HepG2 (cell line): ENCODE results near the gene POLR3H. TPM values are rescaled to one million over a fixed set of nuclear protein-coding genes. Genes with fewer than 3 reads are reported as not detected.

ENCODE experiments used
- ATAC-seq: fragments of 200-7000 bp; cut with Tn5 transposase; 3 replicates; pipeline ENCODE4 v1.9.1; 2020; ENCODE audit warnings: mild to moderate bottlenecking, moderate library complexity
- BruUV-seq: library from RNA; stranded (reverse); fragments of 400-500 nt; replicated peaks from 2 replicates; lab custom pipeline; 2021; lab: Mats Ljungman, UMichigan
- CTCF ChIA-PET: fragments of 300-600 bp; formaldehyde crosslinking; extraction: SDS; loops from one replicate; lab custom pipeline; 2021; ENCODE audit warnings: low total read pairs, inconsistent platforms, low intra/inter-chr PET ratio; lab: Yijun Ruan, JAX
- POLR2A ChIA-PET: fragments of 350-600 bp; sonication (Branson Sonifier 250); formaldehyde crosslinking; loops from one replicate; lab custom pipeline; 2020; ENCODE audit warnings: antibody characterized with exemption, inconsistent platforms; lab: Yijun Ruan, JAX
- DNase-seq: peaks from one replicate; pipeline ENCODE4 v3.0.0-alpha.2; 2015; ENCODE audit warnings: low spot score
- FAIRE-seq: peaks from 3 replicates; lab custom pipeline; 2011; peaks lifted over from hg19 to GRCh38; lab: Jason Lieb, UNC
- H2AFZ ChIP-seq: one replicate; pipeline ENCODE4 v1.6.1; 2011; ENCODE audit warnings: low read length, inconsistent platforms
- H3K27ac ChIP-seq: fragments of 300-600 bp; 3 replicates; pipeline ENCODE4 v1.8.0; 2011; ENCODE audit warnings: mixed run types, mild to moderate bottlenecking, mixed read lengths, low read length, inconsistent platforms; ENCODE audit not compliant: insufficient read depth; ENCODE audit errors: extremely low read length
- H3K27me3 ChIP-seq, 2 experiments: fragments of 200-600 bp in 1 of 2; 2 replicates in 1 of 2; 3 replicates in 1 of 2; pipeline versions ENCODE4 v1.6.0 to v1.8.0; 2011; ENCODE audit warnings: low read length in 2 of 2, mild to moderate bottlenecking in 2 of 2, moderate library complexity in 2 of 2, inconsistent platforms in 1 of 2; ENCODE audit not compliant: insufficient read depth in 2 of 2, control insufficient read depth in 1 of 2
- H3K36me3 ChIP-seq, 2 experiments: fragments of 200-600 bp in 1 of 2; replicated peaks in 1 of 2; 2 replicates in 1 of 2; 3 replicates in 1 of 2; pipeline versions ENCODE4 v1.5.1 to v1.8.0; 2011; ENCODE audit warnings: low read length in 2 of 2, inconsistent platforms in 1 of 2; ENCODE audit not compliant: insufficient read depth in 2 of 2, control insufficient read depth in 1 of 2
- H3K4me1 ChIP-seq: 2 replicates; pipeline ENCODE4 v1.5.1; 2012; ENCODE audit warnings: low read length, inconsistent platforms; ENCODE audit not compliant: insufficient read depth
- H3K4me2 ChIP-seq: 2 replicates; pipeline ENCODE4 v1.6.0; 2011; ENCODE audit warnings: low read depth, low read length, inconsistent platforms
- H3K4me3 ChIP-seq, 3 experiments: fragments of 200-600 bp in 1 of 3; sonication (generic), shearing (Covaris generic) in 1 of 3; replicated peaks in 1 of 3; 2 replicates each; pipeline ENCODE4 v1.5.1; 2011 to 2016; ENCODE audit warnings: low read length in 3 of 3, inconsistent platforms in 2 of 3, low read depth in 2 of 3, mild to moderate bottlenecking in 2 of 3, control low read depth in 1 of 3, mixed read lengths in 1 of 3; ENCODE audit not compliant: insufficient read depth in 1 of 3
- H3K79me2 ChIP-seq: one replicate; pipeline ENCODE4 v1.6.1; 2011; ENCODE audit warnings: low read length, inconsistent platforms; ENCODE audit not compliant: insufficient read depth
- H3K9ac ChIP-seq: 2 replicates; pipeline ENCODE4 v1.6.0; 2011; ENCODE audit warnings: mild to moderate bottlenecking, low read depth, low read length, inconsistent platforms; ENCODE audit not compliant: insufficient read depth
- H3K9me3 ChIP-seq: 2 replicates; pipeline ENCODE4 v1.5.1; 2012; ENCODE audit warnings: mild to moderate bottlenecking, low read length
- H4K20me1 ChIP-seq: 2 replicates; pipeline ENCODE4 v1.6.0; 2011; ENCODE audit warnings: inconsistent platforms, mild to moderate bottlenecking, low read length, moderate library complexity; ENCODE audit not compliant: insufficient read depth
- ARHGAP35 ChIP-seq: sonication (generic); formaldehyde crosslinking; IDR thresholded peaks from 2 replicates; pipeline ENCODE4 v1.9.0; 2022; ENCODE audit warnings: mild to moderate bottlenecking, inconsistent platforms, moderate library complexity, missing genetic modification reagents, borderline replicate concordance
- GTF2F1 ChIP-seq: fragments of 150-350 bp; IDR thresholded peaks from 2 replicates; pipeline ENCODE4 v1.6.1; 2014; ENCODE audit warnings: low read length
- PRPF4 ChIP-seq: fragments of 200-400 bp; formaldehyde crosslinking; IDR thresholded peaks from 2 replicates; pipeline ENCODE4 v1.6.1; 2016; ENCODE audit warnings: low read length, low read depth; ENCODE audit not compliant: poor library complexity, severe bottlenecking
- ZNF468 ChIP-seq: sonication (generic); formaldehyde crosslinking; IDR thresholded peaks from 2 replicates; pipeline ENCODE4 v1.8.0; 2022; ENCODE audit warnings: mild to moderate bottlenecking, moderate library complexity, missing genetic modification reagents
- WGBS: methylation state at CpG from one replicate; pipeline ENCODE4 v1.1.6; 2017; ENCODE audit warnings: low lambda C conversion rate; 5-methylcytosine and 5-hydroxymethylcytosine counted together
- in situ Hi-C: cut with HindIII; loops from 2 replicates; pipeline ENCODE4 v1.10.0; 2017; ENCODE audit warnings: low pct_unique_long_range_greater_than_20kb; ENCODE audit not compliant: extremely low pct_ligation_motif_present
- intact Hi-C: fragments of 100-400 bp; cut with micrococcal nuclease; formaldehyde crosslinking; loops from one replicate; pipeline ENCODE4 v1.10.0; 2022; ENCODE audit not compliant: unreplicated experiment
- polyA plus RNA-seq, 8 experiments: library from polyadenylated mRNA; depleted of rRNA in 3 of 8; stranded (reverse) in 7 of 8; unstranded in 1 of 8; fragments of >200 nt; fragmentation: Illumina TruSeq in 4 of 8; extraction: Trizol in 4 of 8; gene quantifications; 2 replicates each; pipeline versions ENCODE4 v1.2.1 to v1.2.3, GENCODE V29; 2011 to 2016; ENCODE audit warnings: low read depth in 4 of 8, missing spikeins in 1 of 8, mixed read lengths in 1 of 8; ENCODE audit not compliant: insufficient read depth in 1 of 8
- total RNA-seq, 5 experiments: library from RNA; depleted of rRNA; stranded (reverse); fragments of >200 nt; fragmentation: Illumina TruSeq; extraction: Trizol; gene quantifications; 2 replicates each; pipeline ENCODE4 v1.2.3, GENCODE V29; 2016; ENCODE audit warnings: low read depth in 1 of 5
- TF ChIP-seq, protein P1 (sequence below): sonication (generic); formaldehyde crosslinking; IDR thresholded peaks from 2 replicates; pipeline ENCODE4 v1.4.0; 2020; ENCODE audit warnings: missing genetic modification reagents, mild to moderate bottlenecking, borderline replicate concordance
- TF ChIP-seq, protein P2 (sequence below): sonication (generic); formaldehyde crosslinking; IDR thresholded peaks from 2 replicates; pipeline ENCODE4 v1.5.1; 2020; ENCODE audit warnings: mild to moderate bottlenecking, missing genetic modification reagents, moderate library complexity
- TF ChIP-seq, protein P3 (sequence below): sonication (generic); formaldehyde crosslinking; IDR thresholded peaks from 2 replicates; pipeline ENCODE4 v1.4.0; 2020; ENCODE audit warnings: missing genetic modification reagents

Gene POLR3H
- total and polyA plus RNA-seq, 2 of the 13 experiments (the other 11 are each of a cell fraction or from before 2014, with no cell fraction given): 10.3 to 28.6 TPM

DNA sequence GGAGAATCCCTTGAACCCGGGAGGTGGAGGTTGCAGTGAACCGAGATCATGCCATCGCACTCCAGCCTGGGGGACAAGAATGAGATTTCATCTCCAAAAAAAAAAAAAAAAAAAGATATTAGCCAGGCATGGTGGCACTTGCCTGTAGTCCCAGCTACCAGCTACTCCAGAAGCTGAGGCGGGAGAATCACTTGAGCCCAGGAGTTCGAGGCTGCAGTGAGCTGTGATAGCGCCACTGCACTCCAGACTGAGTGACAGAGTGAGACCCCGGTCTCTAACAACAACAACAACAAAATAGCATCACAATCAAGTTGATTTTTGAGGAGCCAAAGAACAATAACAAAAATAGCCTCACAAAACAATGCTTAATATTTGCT is 43.1 kb upstream of the POLR3H start (continued):
- TF ChIP-seq, protein P1, sequence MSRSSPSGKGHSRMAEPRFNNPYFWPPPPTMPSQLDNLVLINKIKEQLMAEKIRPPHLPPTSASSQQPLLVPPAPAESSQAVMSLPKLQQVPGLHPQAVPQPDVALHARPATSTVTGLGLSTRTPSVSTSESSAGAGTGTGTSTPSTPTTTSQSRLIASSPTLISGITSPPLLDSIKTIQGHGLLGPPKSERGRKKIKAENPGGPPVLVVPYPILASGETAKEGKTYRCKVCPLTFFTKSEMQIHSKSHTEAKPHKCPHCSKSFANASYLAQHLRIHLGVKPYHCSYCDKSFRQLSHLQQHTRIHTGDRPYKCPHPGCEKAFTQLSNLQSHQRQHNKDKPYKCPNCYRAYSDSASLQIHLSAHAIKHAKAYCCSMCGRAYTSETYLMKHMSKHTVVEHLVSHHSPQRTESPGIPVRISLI (CRISPR knock-in tag): peak; percentile 29; the same call in 1 of the 2 replicates
- no peak for TF ChIP-seq ZNF468 (CRISPR knock-in tag)
- TF ChIP-seq, protein P2, sequence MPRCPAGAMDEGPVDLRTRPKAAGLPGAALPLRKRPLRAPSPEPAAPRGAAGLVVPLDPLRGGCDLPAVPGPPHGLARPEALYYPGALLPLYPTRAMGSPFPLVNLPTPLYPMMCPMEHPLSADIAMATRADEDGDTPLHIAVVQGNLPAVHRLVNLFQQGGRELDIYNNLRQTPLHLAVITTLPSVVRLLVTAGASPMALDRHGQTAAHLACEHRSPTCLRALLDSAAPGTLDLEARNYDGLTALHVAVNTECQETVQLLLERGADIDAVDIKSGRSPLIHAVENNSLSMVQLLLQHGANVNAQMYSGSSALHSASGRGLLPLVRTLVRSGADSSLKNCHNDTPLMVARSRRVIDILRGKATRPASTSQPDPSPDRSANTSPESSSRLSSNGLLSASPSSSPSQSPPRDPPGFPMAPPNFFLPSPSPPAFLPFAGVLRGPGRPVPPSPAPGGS (CRISPR knock-in tag): no peak
- TF ChIP-seq, protein P3, sequence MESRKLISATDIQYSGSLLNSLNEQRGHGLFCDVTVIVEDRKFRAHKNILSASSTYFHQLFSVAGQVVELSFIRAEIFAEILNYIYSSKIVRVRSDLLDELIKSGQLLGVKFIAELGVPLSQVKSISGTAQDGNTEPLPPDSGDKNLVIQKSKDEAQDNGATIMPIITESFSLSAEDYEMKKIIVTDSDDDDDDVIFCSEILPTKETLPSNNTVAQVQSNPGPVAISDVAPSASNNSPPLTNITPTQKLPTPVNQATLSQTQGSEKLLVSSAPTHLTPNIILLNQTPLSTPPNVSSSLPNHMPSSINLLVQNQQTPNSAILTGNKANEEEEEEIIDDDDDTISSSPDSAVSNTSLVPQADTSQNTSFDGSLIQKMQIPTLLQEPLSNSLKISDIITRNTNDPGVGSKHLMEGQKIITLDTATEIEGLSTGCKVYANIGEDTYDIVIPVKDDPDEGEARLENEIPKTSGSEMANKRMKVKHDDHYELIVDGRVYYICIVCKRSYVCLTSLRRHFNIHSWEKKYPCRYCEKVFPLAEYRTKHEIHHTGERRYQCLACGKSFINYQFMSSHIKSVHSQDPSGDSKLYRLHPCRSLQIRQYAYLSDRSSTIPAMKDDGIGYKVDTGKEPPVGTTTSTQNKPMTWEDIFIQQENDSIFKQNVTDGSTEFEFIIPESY (CRISPR knock-in tag): peak; percentile 94

DNA sequence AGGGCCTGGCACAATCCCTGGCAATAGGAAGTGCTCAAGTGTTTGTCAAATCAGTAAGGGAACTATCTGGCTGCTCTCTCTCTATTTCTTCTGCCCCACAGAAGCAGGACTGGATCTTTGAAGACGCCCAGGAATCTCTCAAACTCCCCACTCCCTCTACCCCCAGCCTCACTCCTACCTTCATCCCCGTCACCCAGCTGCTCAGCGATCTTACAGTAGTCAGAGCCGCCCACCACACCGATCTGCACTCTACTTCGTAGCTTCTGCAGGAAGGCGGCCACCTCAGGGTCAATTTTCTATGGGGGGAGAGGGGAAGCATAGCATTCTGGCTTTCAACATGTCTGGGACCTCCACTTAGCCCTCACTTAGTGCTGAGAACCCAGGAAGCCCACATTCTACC is 41.6 kb upstream of the POLR3H start:
- 98% methylated on average over 7 of the region's 7 CpGs for WGBS
- intact Hi-C loops: loop anchor here (2.0 kb wide), 1 partner anchor 37 kb away; no protein-coding TSS in a partner anchor

More for the DNA sequence above, 41.6 kb upstream of the POLR3H start:
- FAIRE-seq: no peak
- Histone ChIP-seq H4K20me1 (no peaks in the 10 kb centered on the region), H3K4me1 (peaks cover 25% of the 10 kb centered on the region), H3K9ac (no peak overlapping the region), H3K36me3 (peaks cover 6 to 31% of the 10 kb centered on the region in 2 experiments; a peak in 4 of 5 replicates), H3K9me3 (no peaks in the 10 kb centered on the region), H3K27me3 (no peaks in the 10 kb centered on the region), H3K4me2 (no peak overlapping the region), H3K4me3 (no peak overlapping the region), H3K79me2 (peaks cover 10% of the 10 kb centered on the region), H2AFZ (no peak overlapping the region), H3K27ac (no peak overlapping the region)
- BruUV-seq: no TSS peak
- CTCF ChIA-PET: no interaction called here
- ATAC-seq: no peak
- TF ChIP-seq ARHGAP35 (CRISPR knock-in tag) (no peak), PRPF4 (peak; percentile 30), GTF2F1 (no peak)
- DNase-seq: no peak
- POLR2A ChIA-PET: interaction anchor here (0.8 kb wide), 1 partner anchor 32 kb away, joined by 3 read pairs; no protein-coding TSS in a partner anchor
- in situ Hi-C loops: no loop called here
